ENCODE data around the gene C20orf173.
A peak's percentile ranks its signal among the peaks of the same experiment; 100 is the strongest.
"Not testable (repeated sequence)": the region's sequence is repeated elsewhere in the genome, so short reads cannot be mapped to it uniquely, and the experiment has no call there.

C20orf173 gene

GRCh38 chr20:35529552-35529951 lies at the start of gene C20orf173:
C20orf173 (minus strand) TSS chr20:35529652; CDS start chr20:35529373, 279 bp downstream.
- no peak for DNase-seq

- no peak for DNase-seq
These were observed 49.7 kb upstream of the C20orf173 start for GRCh38 chr20:35579196-35579595.

GRCh38 chr20:35578469-35578868 lies 49.0 kb upstream of the C20orf173 start:
- no peak for DNase-seq

GRCh38 chr20:35576816-35577215 lies 47.4 kb upstream of the C20orf173 start:
- DNase-seq, result no peak

GRCh38 chr20:35575958-35576357 lies 46.5 kb upstream of the C20orf173 start:
- DNase-seq, result no peak

GRCh38 chr20:35572838-35573237 lies 43.4 kb upstream of the C20orf173 start:
- no peak for DNase-seq

- no peak for DNase-seq
These were observed 42.1 kb upstream of the C20orf173 start for GRCh38 chr20:35571555-35571954.

- no peak for DNase-seq
These were observed 39.2 kb upstream of the C20orf173 start for GRCh38 chr20:35568645-35569044.

- no peak for DNase-seq
These were observed 35.5 kb upstream of the C20orf173 start for GRCh38 chr20:35564905-35565304.

GRCh38 chr20:35563834-35564233 lies 34.4 kb upstream of the C20orf173 start:
- no peak for DNase-seq

GRCh38 chr20:35562541-35563110 lies 33.2 kb upstream of the C20orf173 start:
- no peak for DNase-seq

- peak in 3 of 56 donors; percentile 12 to 17 (median 16) for DNase-seq
These were observed 32.2 kb upstream of the C20orf173 start for GRCh38 chr20:35561671-35562070.

GRCh38 chr20:35561268-35561667 lies 31.8 kb upstream of the C20orf173 start:
- DNase-seq, result peak in 17 of 56 donors; percentile 3 to 53 (median 10)

GRCh38 chr20:35560541-35560940 lies 31.1 kb upstream of the C20orf173 start:
- DNase-seq, result no peak

GRCh38 chr20:35560105-35560511 lies 30.7 kb upstream of the C20orf173 start:
- no peak for DNase-seq

- no peak for DNase-seq
These were observed 29.7 kb upstream of the C20orf173 start for GRCh38 chr20:35559042-35559693.

- DNase-seq, result no peak
These were observed 29.0 kb upstream of the C20orf173 start for GRCh38 chr20:35558451-35558850.

- no peak for DNase-seq
These were observed 27.4 kb upstream of the C20orf173 start for GRCh38 chr20:35556871-35557270.

GRCh38 chr20:35555951-35556645 lies 26.6 kb upstream of the C20orf173 start:
- DNase-seq, result no peak

- not testable (repeated sequence) for DNase-seq
These were observed 26.0 kb upstream of the C20orf173 start for GRCh38 chr20:35555461-35555860.

GRCh38 chr20:35552914-35553313 lies 23.5 kb upstream of the C20orf173 start:
- no peak for DNase-seq

GRCh38 chr20:35551503-35551902 lies 22.1 kb upstream of the C20orf173 start:
- DNase-seq, result no peak

- DNase-seq, result no peak
These were observed 17.9 kb upstream of the C20orf173 start for GRCh38 chr20:35547329-35547728.
